Liver (tissue), 9 donors: Measurements from ENCODE around the gene TMEM115. TPM values are rescaled to one million over a fixed set of nuclear protein-coding genes. Genes with fewer than 3 reads are reported as not detected.

Experiments
- DNase-seq: peaks from one replicate; pipeline ENCODE4 v3.0.0-alpha.2; 2017; ENCODE audit warnings: low spot score
- H3K27ac ChIP-seq, 2 donors: one replicate each; pipeline ENCODE4 v1.7.0; 2013; ENCODE audit warnings: inconsistent platforms in 2 of 2, low read length in 2 of 2, control low read depth in 1 of 2, low read depth in 1 of 2, mild to moderate bottlenecking in 1 of 2
- H3K27me3 ChIP-seq, 4 donors: one replicate each; pipeline versions ENCODE4 v1.6.1 to v1.7.0; 2013; ENCODE audit warnings: low read length in 3 of 4, inconsistent platforms in 1 of 4, mild to moderate bottlenecking in 1 of 4, moderate library complexity in 1 of 4; ENCODE audit not compliant: control insufficient read depth in 4 of 4, insufficient read depth in 4 of 4
- H3K36me3 ChIP-seq, 4 donors: one replicate each; pipeline versions ENCODE4 v1.6.1 to v1.7.0; 2013; ENCODE audit warnings: low read length in 3 of 4, mild to moderate bottlenecking in 3 of 4, low read depth in 1 of 4, moderate library complexity in 1 of 4; ENCODE audit not compliant: control insufficient read depth in 4 of 4, insufficient read depth in 3 of 4
- H3K4me1 ChIP-seq, 4 donors: one replicate each; pipeline versions ENCODE4 v1.6.1 to v1.7.0; 2013; ENCODE audit warnings: low read length in 3 of 4, mild to moderate bottlenecking in 3 of 4, moderate library complexity in 1 of 4; ENCODE audit not compliant: control insufficient read depth in 4 of 4, insufficient read depth in 4 of 4
- H3K4me3 ChIP-seq, 3 donors: one replicate each; pipeline versions ENCODE4 v1.6.1 to v1.7.0; 2013; ENCODE audit warnings: low read length in 3 of 3, control low read depth in 1 of 3, low read depth in 1 of 3, mild to moderate bottlenecking in 1 of 3
- H3K9ac ChIP-seq, 2 donors: one replicate each; pipeline ENCODE4 v1.7.0; 2013; ENCODE audit warnings: low read length in 2 of 2, mild to moderate bottlenecking in 2 of 2, moderate library complexity in 2 of 2, control low read depth in 1 of 2, low read depth in 1 of 2
- H3K9me3 ChIP-seq, 4 donors: one replicate each; pipeline versions ENCODE4 v1.6.1 to v1.7.0; 2013; ENCODE audit warnings: low read length in 3 of 4; ENCODE audit not compliant: control insufficient read depth in 4 of 4
- EGR1 ChIP-seq, 2 donors: IDR thresholded peaks; 2 replicates each; pipeline ENCODE4 v1.6.1; 2016 to 2018; ENCODE audit warnings: antibody characterized with exemption in 2 of 2, low read depth in 2 of 2
- FOXA1 ChIP-seq: IDR thresholded peaks from 2 replicates; pipeline ENCODE4 v1.6.1; 2016; ENCODE audit warnings: antibody characterized with exemption
- FOXA2 ChIP-seq: IDR thresholded peaks from 2 replicates; pipeline ENCODE4 v1.6.1; 2016; ENCODE audit warnings: antibody characterized with exemption
- GABPA ChIP-seq, 2 donors: IDR thresholded peaks in 1 of 2; conservative IDR thresholded peaks in 1 of 2; 2 replicates each; pipeline ENCODE4 v1.6.1; 2016; ENCODE audit warnings: antibody characterized with exemption in 2 of 2, mild to moderate bottlenecking in 1 of 2, moderate library complexity in 1 of 2
- HNF4A ChIP-seq, 2 donors: conservative IDR thresholded peaks; 2 replicates each; pipeline ENCODE4 v1.6.1; 2016; ENCODE audit warnings: antibody characterized with exemption in 2 of 2, mild to moderate bottlenecking in 2 of 2
- JUND ChIP-seq, 2 donors: IDR thresholded peaks; 2 replicates each; pipeline ENCODE4 v1.6.1; 2016; ENCODE audit warnings: antibody characterized with exemption in 2 of 2
- RXRA ChIP-seq, 2 donors: IDR thresholded peaks; 2 replicates each; pipeline ENCODE4 v1.6.1; 2017 to 2018; ENCODE audit warnings: antibody characterized with exemption in 2 of 2, mild to moderate bottlenecking in 1 of 2
- SP1 ChIP-seq: IDR thresholded peaks from 2 replicates; pipeline ENCODE4 v1.6.1; 2018; ENCODE audit warnings: antibody characterized with exemption, mild to moderate bottlenecking
- TAF1 ChIP-seq: conservative IDR thresholded peaks from 2 replicates; pipeline ENCODE4 v1.6.1; 2016; ENCODE audit warnings: antibody characterized with exemption, mild to moderate bottlenecking
- YY1 ChIP-seq: IDR thresholded peaks from 2 replicates; pipeline ENCODE4 v1.6.1; 2016; ENCODE audit warnings: antibody characterized with exemption, mild to moderate bottlenecking
- WGBS: extraction: QIAGEN DNeasy Blood & Tissue Kit; methylation state at CpG from one replicate; pipeline ENCODE4 v1.1.7; 2013; 5-methylcytosine and 5-hydroxymethylcytosine counted together
- polyA plus RNA-seq, 2 donors: library from polyadenylated mRNA; stranded (reverse) in 1 of 2; unstranded in 1 of 2; fragments of 200-250 nt in 1 of 2; fragments of >200 nt in 1 of 2; fragmentation: Nextera tagmentation in 1 of 2; extraction: Ambion mirVana in 1 of 2; gene quantifications; one replicate each; pipeline versions ENCODE4 v1.2.1 to v1.2.3, GENCODE V29; 2013 to 2015
- total RNA-seq, 2 donors: library from RNA; depleted of rRNA; stranded (reverse); fragments of >200 nt; gene quantifications; one replicate each; pipeline ENCODE4 v1.2.3, GENCODE V29; 2014
- TF ChIP-seq, protein P1 (sequence below): IDR thresholded peaks from 2 replicates; pipeline ENCODE4 v1.6.1; 2016; ENCODE audit warnings: antibody characterized with exemption
- TF ChIP-seq, protein P2 (sequence below): IDR thresholded peaks from 2 replicates; pipeline ENCODE4 v1.6.1; 2016; ENCODE audit warnings: antibody characterized with exemption, mild to moderate bottlenecking
- TF ChIP-seq, protein P3 (sequence below): fragments of 150-350 bp; IDR thresholded peaks from 2 replicates; pipeline ENCODE4 v1.5.1; 2017; ENCODE audit warnings: improper control_type of control experiment, low read depth, low read length; ENCODE audit not compliant: missing input control
- TF ChIP-seq, protein P4 (sequence below): IDR thresholded peaks from 2 replicates; pipeline ENCODE4 v1.6.1; 2016; ENCODE audit warnings: antibody characterized with exemption
- donor health status: healthy.
- donor health status: healthy.
- donor health status: healthy.
- donor health status: healthy.
- donor health status: healthy.

Gene TMEM115
- total and polyA plus RNA-seq, 4 donors = 18.6 to 23.0 (median 19.8) TPM

DNA sequence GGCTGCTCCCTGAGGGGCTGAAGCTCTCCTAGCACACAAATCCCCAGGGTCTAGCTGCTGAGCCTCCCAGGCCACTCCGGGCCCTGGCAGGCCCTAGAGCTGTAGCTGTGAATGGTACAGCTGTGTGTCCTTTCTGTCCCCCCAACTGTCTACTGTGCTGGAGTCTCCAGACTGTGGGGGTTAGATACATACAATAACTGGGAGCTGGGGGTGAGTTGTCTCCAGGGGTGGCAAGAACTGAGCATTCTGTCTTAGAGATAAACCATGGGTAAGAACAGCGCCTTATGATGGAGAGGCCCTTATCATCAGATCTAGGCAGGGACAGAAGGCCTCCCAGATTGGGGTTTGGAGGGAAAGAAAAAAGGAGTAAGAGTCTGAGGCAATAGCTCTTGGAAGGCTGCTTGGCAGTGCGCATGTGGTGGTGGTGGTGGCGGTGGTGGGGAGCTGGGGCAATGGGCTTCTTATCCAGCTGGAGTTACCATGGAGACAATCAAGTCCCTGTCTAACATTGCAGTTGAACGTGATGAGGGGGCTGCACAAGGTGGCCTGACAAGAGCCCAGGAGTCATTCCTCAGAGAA lies 5.0 kb downstream of the TMEM115 start:
- WGBS = 93% methylated on average over 5 of the region's 5 CpGs
- Histone ChIP-seq H3K9ac (no peak overlapping the region), H3K4me1 (peaks cover 23 to 85% (median 66%) of the 10 kb centered on the region in 4 donors), H3K27ac (no peak overlapping the region), H3K27me3 (no peaks in the 10 kb centered on the region), H3K4me3 (no peak overlapping the region), H3K36me3 (peaks cover 11 to 23% (median 15%) of the 10 kb centered on the region in 4 donors), H3K9me3 (no peaks in the 10 kb centered on the region)
- TF ChIP-seq, protein P1, sequence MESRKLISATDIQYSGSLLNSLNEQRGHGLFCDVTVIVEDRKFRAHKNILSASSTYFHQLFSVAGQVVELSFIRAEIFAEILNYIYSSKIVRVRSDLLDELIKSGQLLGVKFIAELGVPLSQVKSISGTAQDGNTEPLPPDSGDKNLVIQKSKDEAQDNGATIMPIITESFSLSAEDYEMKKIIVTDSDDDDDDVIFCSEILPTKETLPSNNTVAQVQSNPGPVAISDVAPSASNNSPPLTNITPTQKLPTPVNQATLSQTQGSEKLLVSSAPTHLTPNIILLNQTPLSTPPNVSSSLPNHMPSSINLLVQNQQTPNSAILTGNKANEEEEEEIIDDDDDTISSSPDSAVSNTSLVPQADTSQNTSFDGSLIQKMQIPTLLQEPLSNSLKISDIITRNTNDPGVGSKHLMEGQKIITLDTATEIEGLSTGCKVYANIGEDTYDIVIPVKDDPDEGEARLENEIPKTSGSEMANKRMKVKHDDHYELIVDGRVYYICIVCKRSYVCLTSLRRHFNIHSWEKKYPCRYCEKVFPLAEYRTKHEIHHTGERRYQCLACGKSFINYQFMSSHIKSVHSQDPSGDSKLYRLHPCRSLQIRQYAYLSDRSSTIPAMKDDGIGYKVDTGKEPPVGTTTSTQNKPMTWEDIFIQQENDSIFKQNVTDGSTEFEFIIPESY = no peak
- TF ChIP-seq, protein P2, sequence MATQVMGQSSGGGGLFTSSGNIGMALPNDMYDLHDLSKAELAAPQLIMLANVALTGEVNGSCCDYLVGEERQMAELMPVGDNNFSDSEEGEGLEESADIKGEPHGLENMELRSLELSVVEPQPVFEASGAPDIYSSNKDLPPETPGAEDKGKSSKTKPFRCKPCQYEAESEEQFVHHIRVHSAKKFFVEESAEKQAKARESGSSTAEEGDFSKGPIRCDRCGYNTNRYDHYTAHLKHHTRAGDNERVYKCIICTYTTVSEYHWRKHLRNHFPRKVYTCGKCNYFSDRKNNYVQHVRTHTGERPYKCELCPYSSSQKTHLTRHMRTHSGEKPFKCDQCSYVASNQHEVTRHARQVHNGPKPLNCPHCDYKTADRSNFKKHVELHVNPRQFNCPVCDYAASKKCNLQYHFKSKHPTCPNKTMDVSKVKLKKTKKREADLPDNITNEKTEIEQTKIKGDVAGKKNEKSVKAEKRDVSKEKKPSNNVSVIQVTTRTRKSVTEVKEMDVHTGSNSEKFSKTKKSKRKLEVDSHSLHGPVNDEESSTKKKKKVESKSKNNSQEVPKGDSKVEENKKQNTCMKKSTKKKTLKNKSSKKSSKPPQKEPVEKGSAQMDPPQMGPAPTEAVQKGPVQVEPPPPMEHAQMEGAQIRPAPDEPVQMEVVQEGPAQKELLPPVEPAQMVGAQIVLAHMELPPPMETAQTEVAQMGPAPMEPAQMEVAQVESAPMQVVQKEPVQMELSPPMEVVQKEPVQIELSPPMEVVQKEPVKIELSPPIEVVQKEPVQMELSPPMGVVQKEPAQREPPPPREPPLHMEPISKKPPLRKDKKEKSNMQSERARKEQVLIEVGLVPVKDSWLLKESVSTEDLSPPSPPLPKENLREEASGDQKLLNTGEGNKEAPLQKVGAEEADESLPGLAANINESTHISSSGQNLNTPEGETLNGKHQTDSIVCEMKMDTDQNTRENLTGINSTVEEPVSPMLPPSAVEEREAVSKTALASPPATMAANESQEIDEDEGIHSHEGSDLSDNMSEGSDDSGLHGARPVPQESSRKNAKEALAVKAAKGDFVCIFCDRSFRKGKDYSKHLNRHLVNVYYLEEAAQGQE = no peak
- no peak for TF ChIP-seq SP1
- no peak for TF ChIP-seq HNF4A (conservative IDR thresholded peaks at IDR 0.05)
- no peak for TF ChIP-seq FOXA1
- TF ChIP-seq, protein P3, sequence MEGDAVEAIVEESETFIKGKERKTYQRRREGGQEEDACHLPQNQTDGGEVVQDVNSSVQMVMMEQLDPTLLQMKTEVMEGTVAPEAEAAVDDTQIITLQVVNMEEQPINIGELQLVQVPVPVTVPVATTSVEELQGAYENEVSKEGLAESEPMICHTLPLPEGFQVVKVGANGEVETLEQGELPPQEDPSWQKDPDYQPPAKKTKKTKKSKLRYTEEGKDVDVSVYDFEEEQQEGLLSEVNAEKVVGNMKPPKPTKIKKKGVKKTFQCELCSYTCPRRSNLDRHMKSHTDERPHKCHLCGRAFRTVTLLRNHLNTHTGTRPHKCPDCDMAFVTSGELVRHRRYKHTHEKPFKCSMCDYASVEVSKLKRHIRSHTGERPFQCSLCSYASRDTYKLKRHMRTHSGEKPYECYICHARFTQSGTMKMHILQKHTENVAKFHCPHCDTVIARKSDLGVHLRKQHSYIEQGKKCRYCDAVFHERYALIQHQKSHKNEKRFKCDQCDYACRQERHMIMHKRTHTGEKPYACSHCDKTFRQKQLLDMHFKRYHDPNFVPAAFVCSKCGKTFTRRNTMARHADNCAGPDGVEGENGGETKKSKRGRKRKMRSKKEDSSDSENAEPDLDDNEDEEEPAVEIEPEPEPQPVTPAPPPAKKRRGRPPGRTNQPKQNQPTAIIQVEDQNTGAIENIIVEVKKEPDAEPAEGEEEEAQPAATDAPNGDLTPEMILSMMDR = no peak
- TF ChIP-seq TAF1 = no peak
- TF ChIP-seq JUND (IDR thresholded peaks at IDR 0.05) = no peak
- DNase-seq = no peak

DNA sequence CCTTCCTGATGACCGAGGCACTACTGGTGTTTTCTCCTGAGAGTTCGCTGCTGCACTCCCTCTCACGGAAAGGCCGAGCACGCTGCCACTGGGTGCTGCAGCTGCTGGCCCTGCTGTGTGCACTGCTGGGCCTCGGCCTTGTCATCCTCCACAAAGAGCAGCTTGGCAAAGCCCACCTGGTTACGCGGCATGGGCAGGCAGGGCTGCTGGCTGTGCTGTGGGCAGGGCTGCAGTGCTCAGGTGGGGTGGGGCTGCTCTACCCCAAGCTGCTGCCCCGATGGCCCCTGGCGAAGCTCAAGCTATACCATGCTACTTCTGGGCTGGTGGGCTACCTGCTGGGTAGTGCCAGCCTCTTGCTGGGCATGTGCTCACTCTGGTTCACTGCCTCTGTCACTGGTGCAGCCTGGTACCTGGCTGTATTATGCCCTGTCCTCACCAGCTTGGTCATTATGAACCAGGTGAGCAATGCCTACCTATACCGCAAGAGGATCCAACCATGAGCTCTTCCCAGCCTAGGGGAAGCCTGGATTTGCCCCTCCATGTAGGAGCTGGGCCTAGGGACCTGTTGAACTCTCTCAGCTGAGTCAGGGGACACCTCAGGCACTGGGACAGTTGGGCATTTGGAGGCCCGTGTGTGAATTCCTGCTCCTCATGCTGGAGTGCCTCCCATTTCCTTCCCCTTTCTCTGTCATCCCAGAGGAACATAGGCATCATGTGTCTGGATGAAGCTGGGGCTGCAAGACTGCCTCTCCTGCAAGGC lies 5.9 kb downstream of the TMEM115 start:
- Histone ChIP-seq H3K9me3 (no peaks in the 10 kb centered on the region), H3K4me3 (no peak overlapping the region), H3K4me1 (peaks cover 23 to 79% (median 64%) of the 10 kb centered on the region in 4 donors), H3K27ac (peak overlapping the region in 1 of 2 donors; percentile 19), H3K36me3 (peaks cover 11 to 26% (median 15%) of the 10 kb centered on the region in 4 donors), H3K9ac (no peak overlapping the region), H3K27me3 (no peaks in the 10 kb centered on the region)
- DNase-seq = no peak
- no peak for TF ChIP-seq SP1
- no peak for TF ChIP-seq EGR1 (IDR thresholded peaks at IDR 0.05; ENCODE audit: low read depth in 2 of 2)
- no peak for TF ChIP-seq RXRA (IDR thresholded peaks at IDR 0.05)
- TF ChIP-seq GABPA (IDR thresholded peaks at IDR 0.05 in 1 of 2, conservative IDR thresholded peaks at IDR 0.05 in 1 of 2) = no peak
- no peak for TF ChIP-seq YY1
- TF ChIP-seq, protein P4, sequence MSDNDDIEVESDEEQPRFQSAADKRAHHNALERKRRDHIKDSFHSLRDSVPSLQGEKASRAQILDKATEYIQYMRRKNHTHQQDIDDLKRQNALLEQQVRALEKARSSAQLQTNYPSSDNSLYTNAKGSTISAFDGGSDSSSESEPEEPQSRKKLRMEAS = no peak
- TF ChIP-seq, protein P3 = no peak
- no peak for TF ChIP-seq HNF4A (conservative IDR thresholded peaks at IDR 0.05)
- TF ChIP-seq FOXA1 = no peak
- no peak for TF ChIP-seq TAF1
- TF ChIP-seq FOXA2 = no peak
- 88% methylated on average over 12 of the region's 12 CpGs for WGBS
